HFFc6 (cell line): ENCODE data around the gene COA4. TPM values are rescaled to one million over a fixed set of nuclear protein-coding genes. Genes with fewer than 3 reads are reported as not detected.
"Not testable (repeated sequence)": the region's sequence is repeated elsewhere in the genome, so short reads cannot be mapped to it uniquely, and the experiment has no call there.

Experiments used
- DNase-seq: peaks from one replicate; pipeline ENCODE4 v3.0.0-alpha.2; 2018
- H3K27ac Mint-ChIP-seq: 2 replicates; pipeline ENCODE4 v1.8.0; 2020; ENCODE audit warnings: mild to moderate bottlenecking, mixed read lengths
- H3K27me3 Mint-ChIP-seq: 2 replicates; pipeline ENCODE4 v1.8.0; 2021; ENCODE audit warnings: mild to moderate bottlenecking, moderate library complexity, mixed read lengths; ENCODE audit not compliant: insufficient read depth
- H3K36me3 Mint-ChIP-seq: 2 replicates; pipeline ENCODE4 v1.8.0; 2021; ENCODE audit warnings: low read depth, mixed read lengths
- H3K4me1 Mint-ChIP-seq: 2 replicates; pipeline ENCODE4 v1.8.0; 2020; ENCODE audit warnings: low read depth, mixed read lengths
- H3K4me3 Mint-ChIP-seq: 2 replicates; pipeline ENCODE4 v1.8.0; 2020; ENCODE audit warnings: mild to moderate bottlenecking, moderate library complexity, mixed read lengths
- H3K9me3 Mint-ChIP-seq: 2 replicates; pipeline ENCODE4 v1.8.0; 2020; ENCODE audit warnings: mild to moderate bottlenecking, mixed read lengths
- total RNA-seq, 6 experiments: library from RNA; stranded (reverse); fragmentation: NEBNext Ultra II Directional; extraction: Animal tissue kit (Norgen Biotek cat#: 25700); gene quantifications; 2 replicates in 1 of 6; 3 replicates in 5 of 6; pipeline ENCODE4 v1.2.3, GENCODE V29; 2021
- TF ChIP-seq, protein P1 (sequence below): fragments of 200-600 bp; sonication (generic); IDR thresholded peaks from 2 replicates; pipeline ENCODE4 v1.5.0; 2021; ENCODE audit warnings: antibody characterized with exemption, mild to moderate bottlenecking

COA4 gene
- total RNA-seq, 6 experiments from 2014 or later: 78.9 to 103 (median 81.4) TPM

- Mint-ChIP-seq H3K4me3 (no peak overlapping the region), H3K4me1 (peaks cover 8% of the 10 kb centered on the region), H3K27me3 (no peaks in the 10 kb centered on the region), H3K36me3 (no peaks in the 10 kb centered on the region), H3K9me3 (no peaks in the 10 kb centered on the region), H3K27ac (no peak overlapping the region)
- TF ChIP-seq, protein P1, sequence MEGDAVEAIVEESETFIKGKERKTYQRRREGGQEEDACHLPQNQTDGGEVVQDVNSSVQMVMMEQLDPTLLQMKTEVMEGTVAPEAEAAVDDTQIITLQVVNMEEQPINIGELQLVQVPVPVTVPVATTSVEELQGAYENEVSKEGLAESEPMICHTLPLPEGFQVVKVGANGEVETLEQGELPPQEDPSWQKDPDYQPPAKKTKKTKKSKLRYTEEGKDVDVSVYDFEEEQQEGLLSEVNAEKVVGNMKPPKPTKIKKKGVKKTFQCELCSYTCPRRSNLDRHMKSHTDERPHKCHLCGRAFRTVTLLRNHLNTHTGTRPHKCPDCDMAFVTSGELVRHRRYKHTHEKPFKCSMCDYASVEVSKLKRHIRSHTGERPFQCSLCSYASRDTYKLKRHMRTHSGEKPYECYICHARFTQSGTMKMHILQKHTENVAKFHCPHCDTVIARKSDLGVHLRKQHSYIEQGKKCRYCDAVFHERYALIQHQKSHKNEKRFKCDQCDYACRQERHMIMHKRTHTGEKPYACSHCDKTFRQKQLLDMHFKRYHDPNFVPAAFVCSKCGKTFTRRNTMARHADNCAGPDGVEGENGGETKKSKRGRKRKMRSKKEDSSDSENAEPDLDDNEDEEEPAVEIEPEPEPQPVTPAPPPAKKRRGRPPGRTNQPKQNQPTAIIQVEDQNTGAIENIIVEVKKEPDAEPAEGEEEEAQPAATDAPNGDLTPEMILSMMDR: no peak
- no peak for DNase-seq
Measured at GRCh38 chr11:73889536-73889935, 12.9 kb upstream of the COA4 start.

- TF ChIP-seq, protein P1: no peak
- Mint-ChIP-seq H3K4me1 (peaks cover 7% of the 10 kb centered on the region), H3K9me3 (no peaks in the 10 kb centered on the region), H3K27ac (no peak overlapping the region), H3K27me3 (no peaks in the 10 kb centered on the region), H3K4me3 (no peak overlapping the region), H3K36me3 (no peaks in the 10 kb centered on the region)
- DNase-seq: no peak
Measured at GRCh38 chr11:73889019-73889418, 12.4 kb upstream of the COA4 start.

DNA sequence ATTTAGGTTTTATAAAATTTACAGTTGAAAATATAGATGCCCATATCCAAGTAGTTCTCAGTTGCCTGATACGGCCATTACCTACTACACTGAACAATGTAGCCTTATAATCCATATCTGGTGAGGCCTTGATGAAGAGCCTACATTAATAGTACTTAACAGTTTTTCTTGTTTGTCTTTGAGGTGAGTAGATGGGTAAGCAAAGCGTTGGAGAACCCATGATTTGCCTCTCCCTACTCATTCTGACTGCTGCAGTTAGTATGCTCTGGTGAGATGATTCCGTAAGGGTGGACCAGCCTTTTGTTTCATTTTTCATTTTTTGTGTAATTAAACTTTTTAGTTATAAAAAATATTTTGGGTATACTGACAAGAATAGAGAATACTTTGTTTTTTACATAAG, 11.6 kb upstream of the COA4 start:
- TF ChIP-seq, protein P1: no peak
- Mint-ChIP-seq H3K27me3 (no peaks in the 10 kb centered on the region), H3K9me3 (no peaks in the 10 kb centered on the region), H3K27ac (no peak overlapping the region), H3K36me3 (no peaks in the 10 kb centered on the region), H3K4me3 (no peak overlapping the region), H3K4me1 (peaks cover 7% of the 10 kb centered on the region)
- DNase-seq: no peak

- H3K4me1 Mint-ChIP-seq: peaks cover 1% of the 10 kb centered on the region
- H3K27me3 Mint-ChIP-seq: no peaks in the 10 kb centered on the region
- no peak for DNase-seq
- H3K27ac Mint-ChIP-seq: no peak overlapping the region
- no peaks in the 10 kb centered on the region for H3K36me3 Mint-ChIP-seq
- no peaks in the 10 kb centered on the region for H3K9me3 Mint-ChIP-seq
- TF ChIP-seq, protein P1: no peak
- no peak overlapping the region for H3K4me3 Mint-ChIP-seq
Measured at GRCh38 chr11:73883856-73884255, 7.2 kb upstream of the COA4 start.

DNA sequence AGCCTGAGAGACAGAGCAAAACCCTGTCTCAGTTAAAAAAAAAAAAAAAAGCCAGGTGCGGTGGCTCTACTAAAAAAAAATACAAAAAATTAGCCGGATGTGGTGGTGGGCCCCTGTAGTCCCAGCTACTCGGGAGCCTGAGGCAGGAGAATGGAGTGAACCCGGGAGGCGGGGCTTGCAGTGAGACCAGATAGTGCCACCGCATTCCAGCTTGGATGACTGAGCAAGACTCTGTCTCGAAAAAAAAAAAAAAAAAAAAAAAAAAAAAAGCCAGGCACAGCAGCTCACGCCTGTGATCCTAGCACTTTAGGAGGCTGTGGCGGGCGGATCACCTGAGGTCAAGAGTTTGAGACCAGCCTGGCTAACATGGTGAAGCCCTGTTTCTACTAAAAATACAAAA, 3.8 kb upstream of the COA4 start:
- not testable (repeated sequence) for DNase-seq, H3K27ac Mint-ChIP-seq

DNA sequence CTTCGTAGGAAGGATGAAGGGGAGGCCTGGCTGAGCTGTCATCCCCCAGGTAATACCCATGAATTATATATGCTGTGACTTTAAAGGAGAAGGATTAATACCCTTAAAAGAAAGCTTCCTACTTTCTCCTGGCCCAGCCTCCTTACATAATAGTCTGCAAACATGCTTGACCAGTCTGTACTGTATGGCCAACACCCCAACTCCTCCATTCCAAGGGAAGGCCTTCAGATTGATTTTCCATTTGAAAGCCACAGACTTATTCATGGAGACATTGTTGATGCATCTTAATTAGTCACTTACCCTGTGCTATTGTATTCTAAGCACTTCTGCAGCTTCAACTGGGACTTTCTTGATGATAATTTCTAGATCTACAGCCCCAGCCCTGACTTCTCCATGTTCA, 2.1 kb upstream of the COA4 start:
- TF ChIP-seq, protein P1: no peak
- peaks cover 17% of the 10 kb centered on the region for H3K36me3 Mint-ChIP-seq

More for the DNA sequence above, 3.8 kb upstream of the COA4 start:
- peaks cover 10% of the 10 kb centered on the region for H3K4me1 Mint-ChIP-seq
- not testable (repeated sequence) for H3K9me3 Mint-ChIP-seq, H3K4me3 Mint-ChIP-seq, H3K36me3 Mint-ChIP-seq, H3K27me3 Mint-ChIP-seq

More for the DNA sequence above, 2.1 kb upstream of the COA4 start:
- no peak overlapping the region for H3K4me3 Mint-ChIP-seq
- peaks cover 20% of the 10 kb centered on the region for H3K4me1 Mint-ChIP-seq
- no peak for DNase-seq
- H3K27me3 Mint-ChIP-seq: no peaks in the 10 kb centered on the region; the same call in 1 of the 2 replicates
- H3K27ac Mint-ChIP-seq: no peak overlapping the region
- H3K9me3 Mint-ChIP-seq: no peaks in the 10 kb centered on the region
